Measurements from ENCODE around the gene STK16. TPM values are rescaled to one million over a fixed set of nuclear protein-coding genes. Genes with fewer than 3 reads are reported as not detected.
"Not testable (repeated sequence)": the region's sequence is repeated elsewhere in the genome, so short reads cannot be mapped to it uniquely, and the experiment has no call there.

Gene STK16
- total RNA-seq, 1 donor from 2014 or later = 32.0 TPM

DNA sequence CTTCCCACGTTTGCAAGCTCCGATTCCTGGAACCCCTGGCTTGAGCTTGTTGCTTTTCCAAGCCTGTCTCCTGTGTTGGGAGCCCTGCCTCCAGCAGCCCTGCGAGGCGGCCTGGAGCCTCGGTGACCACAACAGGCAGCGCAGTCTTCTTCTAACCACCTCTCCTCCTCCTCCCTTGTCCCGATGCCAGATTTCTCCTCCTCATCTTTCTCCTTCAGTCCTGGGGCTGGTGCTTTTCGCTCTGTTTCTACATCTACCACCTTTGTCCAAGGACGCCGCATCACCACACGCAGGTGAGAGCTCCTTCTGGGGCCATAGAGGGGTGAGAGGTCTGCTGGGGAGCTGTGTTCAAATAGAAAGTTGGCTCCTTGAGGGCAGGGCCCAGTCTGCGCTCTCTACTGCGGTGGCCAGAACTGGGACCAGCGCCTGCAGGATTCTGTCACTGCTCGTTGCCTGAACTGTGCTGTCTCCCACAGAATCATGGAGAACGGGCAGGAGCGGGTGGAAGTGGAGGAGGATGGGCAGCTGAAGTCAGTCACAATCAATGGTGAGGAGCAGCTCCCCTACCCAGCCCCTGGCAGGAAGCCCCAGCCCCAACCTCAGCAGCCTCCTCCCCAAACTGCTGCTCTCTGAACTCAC, 37.8 kb downstream of the STK16 start:
- Mint-ChIP-seq H3K27ac (peak overlapping the region; percentile 52), H3K27me3 (ENCODE audit: low read depth) (no peaks in the 10 kb centered on the region), H3K4me1 (ENCODE audit: low read depth) (peaks cover 28% of the 10 kb centered on the region), H3K9me3 (no peaks in the 10 kb centered on the region), H3K4me3 (ENCODE audit: low read depth) (no peak overlapping the region), H3K36me3 (ENCODE audit: low read depth) (peaks cover 41% of the 10 kb centered on the region)
- intact Hi-C loops (cut with micrococcal nuclease) = no loop called here
- DNase-seq (ENCODE audit: low spot score) = no peak

DNA sequence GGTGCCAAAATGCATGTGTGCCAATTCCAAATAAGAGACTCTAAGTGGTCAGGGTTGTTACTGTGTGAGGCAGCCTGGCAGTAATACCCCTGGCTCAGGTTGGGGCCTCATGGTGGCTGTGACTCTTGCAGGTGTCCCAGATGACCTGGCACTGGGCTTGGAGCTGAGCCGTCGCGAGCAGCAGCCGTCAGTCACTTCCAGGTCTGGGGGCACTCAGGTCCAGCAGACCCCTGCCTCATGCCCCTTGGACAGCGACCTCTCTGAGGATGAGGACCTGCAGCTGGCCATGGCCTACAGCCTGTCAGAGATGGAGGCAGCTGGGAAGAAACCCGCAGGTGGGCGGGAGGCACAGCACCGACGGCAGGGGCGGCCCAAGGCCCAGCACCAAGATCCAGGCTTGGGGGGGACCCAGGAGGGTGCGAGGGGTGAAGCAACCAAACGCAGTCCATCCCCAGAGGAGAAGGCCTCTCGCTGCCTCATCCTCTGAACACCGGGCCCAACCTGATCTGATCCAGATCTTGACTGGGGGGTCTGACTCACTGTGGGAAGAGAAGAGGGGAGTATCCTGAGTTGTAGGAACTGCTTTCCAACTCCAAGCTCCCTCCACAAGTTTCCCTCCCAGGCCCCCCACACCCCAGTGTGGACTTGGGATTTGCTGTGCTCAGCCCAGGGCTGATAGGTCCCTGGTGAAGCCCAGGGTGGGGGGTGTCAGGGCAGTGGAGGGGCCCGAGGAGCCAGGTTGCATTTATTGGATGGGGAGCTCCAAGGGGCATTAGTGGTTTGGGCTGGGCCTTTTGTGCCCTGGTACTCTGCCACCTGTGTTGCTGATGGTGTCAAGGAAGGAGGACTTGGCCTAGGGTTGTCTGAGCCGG, 39.5 kb downstream of the STK16 start:
- Mint-ChIP-seq H3K27ac (no peak overlapping the region), H3K36me3 (ENCODE audit: low read depth) (peaks cover 41% of the 10 kb centered on the region), H3K27me3 (ENCODE audit: low read depth) (no peaks in the 10 kb centered on the region), H3K4me1 (ENCODE audit: low read depth) (peaks cover 17% of the 10 kb centered on the region), H3K4me3 (ENCODE audit: low read depth) (no peak overlapping the region), H3K9me3 (no peaks in the 10 kb centered on the region)
- no peak for DNase-seq (ENCODE audit: low spot score)
- intact Hi-C loops (cut with micrococcal nuclease) = no loop called here

DNA sequence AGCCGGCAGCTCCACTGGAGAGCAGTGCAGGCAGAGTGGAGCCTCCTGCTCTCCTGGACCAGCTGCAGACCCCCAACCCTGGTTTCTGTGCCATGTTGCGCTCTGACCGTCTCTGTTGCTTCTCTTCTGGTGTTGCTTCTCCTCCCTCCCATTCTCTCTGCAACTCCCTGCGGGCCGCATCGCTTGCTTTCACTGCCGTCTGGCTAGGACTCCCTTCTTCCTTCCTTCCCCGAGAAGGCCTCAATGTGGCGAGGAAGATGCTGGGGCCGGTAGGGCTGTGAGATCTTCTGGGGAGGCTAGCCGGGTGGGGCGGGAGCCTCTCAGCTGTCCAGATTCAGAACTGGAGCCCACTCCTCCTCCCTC, 40.1 kb downstream of the STK16 start:
- no peak for DNase-seq (ENCODE audit: low spot score)
- H3K4me3 Mint-ChIP-seq (ENCODE audit: low read depth) = no peak overlapping the region
- intact Hi-C loops (cut with micrococcal nuclease) = no loop called here
- no peaks in the 10 kb centered on the region for H3K9me3 Mint-ChIP-seq
- peaks cover 41% of the 10 kb centered on the region for H3K36me3 Mint-ChIP-seq (ENCODE audit: low read depth)
- H3K4me1 Mint-ChIP-seq (ENCODE audit: low read depth) = peaks cover 11% of the 10 kb centered on the region
- H3K27me3 Mint-ChIP-seq (ENCODE audit: low read depth) = no peaks in the 10 kb centered on the region
- H3K27ac Mint-ChIP-seq = no peak overlapping the region

DNA sequence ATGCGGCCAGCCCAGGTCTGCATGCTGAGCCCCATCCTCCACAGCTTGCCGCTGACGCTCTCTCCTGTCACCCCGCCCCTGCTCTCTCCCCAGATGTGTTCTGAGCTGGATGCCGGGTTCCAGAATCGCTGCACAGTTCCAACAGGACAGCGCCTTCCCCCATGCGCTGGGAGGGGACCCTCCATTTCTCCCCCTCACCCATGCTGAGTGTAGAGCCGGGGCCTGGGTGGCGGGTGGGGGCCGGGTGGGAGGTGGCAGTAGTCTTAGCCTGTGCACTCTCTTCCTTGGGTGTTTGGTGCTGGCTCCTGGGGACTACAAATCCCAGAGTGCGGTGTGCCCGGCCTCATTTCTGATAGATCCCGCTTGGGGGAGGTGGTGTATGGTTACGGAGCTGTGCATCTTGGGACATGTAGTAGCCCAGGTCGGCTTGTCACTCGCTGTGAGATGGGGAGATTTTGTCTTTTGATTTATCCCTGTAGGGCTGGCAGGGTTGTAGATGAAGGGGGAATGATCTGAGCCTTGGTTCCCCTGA, 40.7 kb downstream of the STK16 start:
- Mint-ChIP-seq H3K4me1 (ENCODE audit: low read depth) (peaks cover 6% of the 10 kb centered on the region), H3K27ac (no peak overlapping the region), H3K27me3 (ENCODE audit: low read depth) (no peaks in the 10 kb centered on the region), H3K36me3 (ENCODE audit: low read depth) (peaks cover 37% of the 10 kb centered on the region), H3K9me3 (no peaks in the 10 kb centered on the region), H3K4me3 (ENCODE audit: low read depth) (no peak overlapping the region)
- intact Hi-C loops (cut with micrococcal nuclease) = no loop called here
- no peak for DNase-seq (ENCODE audit: low spot score)

DNA sequence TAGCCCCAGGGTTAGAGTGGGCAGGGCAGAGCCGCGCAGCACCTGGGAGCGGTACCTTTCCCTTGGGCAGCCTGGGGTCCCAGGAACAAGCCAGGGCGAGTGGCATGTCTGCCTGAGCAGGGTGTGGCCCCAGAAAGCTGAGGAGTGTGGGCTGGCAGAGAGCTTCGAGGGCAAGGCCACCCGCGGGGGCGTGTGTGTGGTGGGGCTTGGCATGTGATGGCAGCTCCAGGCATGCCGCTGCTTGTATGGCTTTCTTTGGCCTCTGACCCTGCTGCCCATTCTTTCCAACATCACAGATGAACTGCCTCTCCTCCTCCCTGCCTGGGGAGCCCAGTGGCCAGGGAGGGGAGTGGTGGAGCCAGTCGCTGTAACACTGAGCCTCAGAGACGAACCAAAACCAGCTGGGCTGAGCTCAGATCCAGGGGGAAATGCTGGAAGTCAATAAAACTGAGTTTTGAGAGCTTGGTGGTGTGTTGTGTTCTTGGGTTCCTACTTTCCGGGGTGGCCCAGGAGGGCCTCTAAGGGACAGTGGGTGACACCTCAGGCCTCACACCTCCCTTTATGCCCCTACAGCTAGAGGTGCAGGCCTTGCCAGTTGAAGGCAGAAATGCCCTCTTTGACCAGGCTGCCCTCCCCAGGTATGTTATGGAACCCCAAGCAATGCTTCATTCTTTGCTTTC, 41.3 kb downstream of the STK16 start:
- H3K4me3 Mint-ChIP-seq (ENCODE audit: low read depth) = no peak overlapping the region
- H3K4me1 Mint-ChIP-seq (ENCODE audit: low read depth) = peaks cover 3% of the 10 kb centered on the region

DNA sequence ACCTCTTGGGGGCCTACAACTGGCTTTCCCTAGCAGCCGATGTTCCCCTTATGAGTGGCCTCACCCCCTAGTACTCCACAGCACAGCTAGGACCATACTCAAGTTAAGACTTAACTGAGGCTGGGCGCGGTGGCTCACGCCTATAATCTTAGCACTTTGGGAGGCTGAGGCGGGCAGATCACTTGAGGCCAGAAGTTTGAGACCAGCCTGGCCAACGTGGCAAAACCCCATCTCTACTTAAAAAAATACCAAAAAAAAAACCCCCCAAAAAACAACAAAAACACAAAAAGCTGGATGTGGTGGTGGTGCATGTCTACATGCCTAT, 41.8 kb downstream of the STK16 start:
- H3K36me3 Mint-ChIP-seq (ENCODE audit: low read depth) = peaks cover 26% of the 10 kb centered on the region
- DNase-seq (ENCODE audit: low spot score); H3K4me1 Mint-ChIP-seq (ENCODE audit: low read depth); H3K4me3 Mint-ChIP-seq (ENCODE audit: low read depth); intact Hi-C loops (cut with micrococcal nuclease); H3K27me3 Mint-ChIP-seq (ENCODE audit: low read depth); H3K27ac Mint-ChIP-seq; H3K9me3 Mint-ChIP-seq: not testable (repeated sequence)

More for the DNA sequence above, 41.3 kb downstream of the STK16 start:
- no peaks in the 10 kb centered on the region for H3K9me3 Mint-ChIP-seq
- H3K27ac Mint-ChIP-seq = no peak overlapping the region
- H3K27me3 Mint-ChIP-seq (ENCODE audit: low read depth) = no peaks in the 10 kb centered on the region
- peaks cover 30% of the 10 kb centered on the region for H3K36me3 Mint-ChIP-seq (ENCODE audit: low read depth)
- no peak for DNase-seq (ENCODE audit: low spot score)
- intact Hi-C loops (cut with micrococcal nuclease) = no loop called here

DNA sequence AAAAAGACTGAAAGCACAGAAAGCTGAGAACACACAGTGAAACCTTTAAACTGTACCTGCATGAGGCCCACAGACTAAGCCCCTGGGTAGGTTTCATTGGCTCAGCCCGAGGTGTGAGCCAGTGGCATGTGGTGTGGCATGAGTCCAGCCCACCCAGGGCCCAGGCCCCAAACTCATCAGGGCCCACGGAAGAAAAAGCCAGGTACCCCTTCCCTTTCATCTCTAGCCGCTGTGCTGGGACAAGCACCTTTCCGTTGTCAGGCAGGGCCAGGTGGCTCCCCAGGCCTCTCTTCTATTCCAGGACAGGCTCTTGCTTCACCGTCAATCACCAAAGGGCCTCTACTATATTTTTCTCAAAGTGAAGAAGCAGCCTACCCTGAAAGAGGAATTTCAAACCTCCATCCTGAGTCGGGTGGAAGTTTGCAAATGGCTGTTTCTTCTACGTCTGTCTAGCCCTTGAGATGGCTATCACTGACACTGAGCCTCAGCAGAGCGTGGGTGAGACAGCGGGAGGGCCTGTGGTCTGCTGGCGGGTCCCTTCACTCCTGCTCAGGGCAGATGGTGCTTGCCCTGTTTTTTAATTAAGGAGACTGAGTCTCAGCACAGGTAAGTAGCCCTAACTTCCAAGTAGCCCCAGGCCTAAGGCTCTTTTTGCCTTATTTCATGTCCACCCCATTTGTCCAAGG, 42.4 kb downstream of the STK16 start:
- no peak overlapping the region for H3K27ac Mint-ChIP-seq
- H3K4me1 Mint-ChIP-seq (ENCODE audit: low read depth) = peaks cover 3% of the 10 kb centered on the region
- no peak overlapping the region for H3K4me3 Mint-ChIP-seq (ENCODE audit: low read depth)
- intact Hi-C loops (cut with micrococcal nuclease) = no loop called here
- H3K9me3 Mint-ChIP-seq = no peaks in the 10 kb centered on the region
- H3K27me3 Mint-ChIP-seq (ENCODE audit: low read depth) = no peaks in the 10 kb centered on the region
- DNase-seq (ENCODE audit: low spot score) = no peak
- peaks cover 21% of the 10 kb centered on the region for H3K36me3 Mint-ChIP-seq (ENCODE audit: low read depth)

DNA sequence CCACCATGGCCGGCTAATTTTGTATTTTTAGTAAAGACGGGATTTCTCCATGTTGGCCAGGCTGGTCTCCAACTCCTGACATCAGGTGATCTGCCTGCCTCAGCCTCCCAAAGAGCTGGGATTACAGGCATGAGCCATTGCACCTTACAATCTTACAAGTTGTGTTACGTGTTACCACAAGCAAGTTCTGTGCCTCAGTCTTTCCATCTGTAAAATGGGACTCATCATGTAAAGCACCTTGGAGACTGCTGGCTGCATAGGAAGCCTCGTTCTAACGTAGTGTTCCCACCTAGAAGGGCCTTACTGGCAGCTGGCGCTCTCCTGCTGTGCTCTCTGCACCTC, 43.9 kb downstream of the STK16 start:
- Mint-ChIP-seq H3K4me3 (ENCODE audit: low read depth) (no peak overlapping the region), H3K36me3 (ENCODE audit: low read depth) (peaks cover 10% of the 10 kb centered on the region), H3K9me3 (no peaks in the 10 kb centered on the region), H3K4me1 (ENCODE audit: low read depth) (peaks cover 3% of the 10 kb centered on the region), H3K27ac (no peak overlapping the region), H3K27me3 (ENCODE audit: low read depth) (no peaks in the 10 kb centered on the region)
- intact Hi-C loops (cut with micrococcal nuclease) = no loop called here
- no peak for DNase-seq (ENCODE audit: low spot score)

DNA sequence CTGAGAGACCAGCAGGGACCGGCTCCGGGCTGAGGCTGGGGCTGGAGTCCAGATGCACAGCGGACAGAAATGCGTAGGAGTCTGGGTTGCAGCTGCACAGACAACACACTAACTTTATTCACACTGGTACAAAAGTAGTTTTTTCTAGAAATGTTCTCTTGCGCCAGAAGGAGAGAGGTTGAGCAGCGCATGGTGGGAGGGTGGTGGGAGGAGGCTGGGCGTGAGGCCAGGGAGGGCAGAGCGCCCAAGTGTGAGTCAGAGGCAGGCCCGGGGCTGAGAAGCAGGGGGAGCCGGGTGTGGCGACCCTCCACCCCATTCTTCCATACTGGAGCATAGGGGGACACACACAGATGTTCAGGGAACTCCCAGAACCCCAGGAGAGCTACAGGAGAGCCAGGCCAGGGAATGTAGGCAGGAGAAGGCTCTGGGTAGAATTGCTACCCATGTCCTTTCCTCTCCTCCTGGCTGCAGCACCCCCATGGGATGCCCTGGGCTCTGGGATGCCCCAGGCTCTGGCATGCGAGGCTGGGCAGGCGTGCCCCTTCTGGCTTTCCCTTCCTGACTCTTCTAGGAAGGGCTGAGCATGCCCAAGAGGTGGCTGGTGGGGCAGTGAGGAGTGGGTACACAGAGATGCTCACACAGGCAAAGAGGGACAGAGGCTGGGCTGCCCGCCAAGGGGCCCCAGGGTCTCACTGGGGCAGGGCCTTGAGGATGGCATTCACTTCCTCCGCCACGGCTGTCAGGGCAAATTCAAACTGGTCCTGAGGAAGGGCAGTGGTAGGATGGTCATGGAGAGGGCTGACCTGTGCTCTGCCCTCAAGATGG, 44.5 kb downstream of the STK16 start:
- no peak overlapping the region for H3K27ac Mint-ChIP-seq
- DNase-seq (ENCODE audit: low spot score) = no peak
- intact Hi-C loops (cut with micrococcal nuclease) = no loop called here
- no peaks in the 10 kb centered on the region for H3K9me3 Mint-ChIP-seq
- H3K4me3 Mint-ChIP-seq (ENCODE audit: low read depth) = no peak overlapping the region
- H3K4me1 Mint-ChIP-seq (ENCODE audit: low read depth) = peaks cover 6% of the 10 kb centered on the region
- no peaks in the 10 kb centered on the region for H3K27me3 Mint-ChIP-seq (ENCODE audit: low read depth)
- H3K36me3 Mint-ChIP-seq (ENCODE audit: low read depth) = peaks cover 10% of the 10 kb centered on the region

DNA sequence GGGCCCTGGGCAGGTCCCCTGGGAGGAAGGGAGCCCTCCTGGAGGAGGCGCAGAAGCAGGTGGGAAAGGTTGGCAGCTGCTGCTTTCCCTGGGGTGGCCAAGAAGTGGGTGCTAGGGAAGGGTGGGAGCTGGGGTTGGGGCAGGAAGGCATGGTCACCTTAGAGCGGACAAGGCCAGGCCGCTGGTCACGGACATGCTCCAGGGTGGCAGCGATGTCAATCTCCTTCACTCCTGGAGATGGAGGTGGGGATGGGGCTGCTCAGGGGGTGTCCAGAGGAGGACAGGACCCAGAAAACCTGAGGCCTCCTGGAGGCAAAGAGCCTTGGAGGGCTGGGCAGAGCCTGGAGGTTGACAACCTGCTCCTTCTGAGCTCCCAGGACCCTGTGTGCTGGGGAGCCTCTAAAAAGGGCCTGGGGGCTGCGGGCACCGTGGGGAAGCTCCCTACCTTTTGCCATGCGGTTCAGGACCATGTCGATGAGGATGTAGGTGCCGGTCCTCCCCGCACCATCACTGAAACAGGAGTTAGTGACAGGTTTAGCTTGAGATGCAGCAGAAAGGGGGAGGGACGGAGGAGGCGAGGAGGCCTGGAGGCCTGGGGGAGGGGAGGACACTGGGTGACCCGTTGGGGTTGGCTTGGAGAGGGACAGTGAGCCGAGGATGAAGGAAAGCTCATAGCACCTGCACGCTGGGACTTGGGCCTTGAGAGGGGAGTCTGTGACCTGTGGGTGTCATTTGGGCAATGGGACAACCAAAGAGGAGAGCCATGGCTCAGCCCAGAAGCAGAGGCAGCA, 45.3 kb downstream of the STK16 start:
- Mint-ChIP-seq H3K36me3 (ENCODE audit: low read depth) (peaks cover 7% of the 10 kb centered on the region), H3K4me3 (ENCODE audit: low read depth) (no peak overlapping the region), H3K9me3 (no peaks in the 10 kb centered on the region), H3K4me1 (ENCODE audit: low read depth) (peaks cover 10% of the 10 kb centered on the region), H3K27me3 (ENCODE audit: low read depth) (no peaks in the 10 kb centered on the region), H3K27ac (no peak overlapping the region)
- intact Hi-C loops (cut with micrococcal nuclease) = no loop called here
- no peak for DNase-seq (ENCODE audit: low spot score)

DNA sequence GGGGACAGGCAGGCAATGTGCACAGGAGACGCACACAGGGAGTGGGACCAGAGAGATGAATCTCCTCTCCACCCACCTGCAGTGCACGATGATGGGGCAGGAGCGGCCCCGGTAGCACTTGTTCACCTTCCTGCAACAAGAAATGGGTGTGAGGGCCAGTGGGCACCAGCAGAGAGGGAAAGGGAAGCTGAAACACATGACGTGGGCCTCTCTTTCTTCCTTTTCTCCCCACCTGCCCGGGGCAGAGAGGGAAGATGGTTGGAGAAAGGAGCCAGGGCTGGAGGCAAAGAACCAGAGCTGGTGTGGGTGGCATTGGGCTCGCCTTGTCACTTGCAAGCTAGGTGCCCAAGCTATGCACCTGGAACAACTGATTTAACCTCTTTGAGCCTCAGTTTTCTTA, 46.1 kb downstream of the STK16 start:
- H3K4me1 Mint-ChIP-seq (ENCODE audit: low read depth) = peaks cover 10% of the 10 kb centered on the region
- H3K27me3 Mint-ChIP-seq (ENCODE audit: low read depth) = peaks cover 1% of the 10 kb centered on the region
- intact Hi-C loops (cut with micrococcal nuclease) = no loop called here
- H3K27ac Mint-ChIP-seq = no peak overlapping the region
- no peak overlapping the region for H3K4me3 Mint-ChIP-seq (ENCODE audit: low read depth)
- H3K9me3 Mint-ChIP-seq = no peaks in the 10 kb centered on the region
- DNase-seq (ENCODE audit: low spot score) = no peak
- H3K36me3 Mint-ChIP-seq (ENCODE audit: low read depth) = peaks cover 3% of the 10 kb centered on the region
